ENCODE measurements around the gene ATP8A2.

The ATP8A2 gene

DNA sequence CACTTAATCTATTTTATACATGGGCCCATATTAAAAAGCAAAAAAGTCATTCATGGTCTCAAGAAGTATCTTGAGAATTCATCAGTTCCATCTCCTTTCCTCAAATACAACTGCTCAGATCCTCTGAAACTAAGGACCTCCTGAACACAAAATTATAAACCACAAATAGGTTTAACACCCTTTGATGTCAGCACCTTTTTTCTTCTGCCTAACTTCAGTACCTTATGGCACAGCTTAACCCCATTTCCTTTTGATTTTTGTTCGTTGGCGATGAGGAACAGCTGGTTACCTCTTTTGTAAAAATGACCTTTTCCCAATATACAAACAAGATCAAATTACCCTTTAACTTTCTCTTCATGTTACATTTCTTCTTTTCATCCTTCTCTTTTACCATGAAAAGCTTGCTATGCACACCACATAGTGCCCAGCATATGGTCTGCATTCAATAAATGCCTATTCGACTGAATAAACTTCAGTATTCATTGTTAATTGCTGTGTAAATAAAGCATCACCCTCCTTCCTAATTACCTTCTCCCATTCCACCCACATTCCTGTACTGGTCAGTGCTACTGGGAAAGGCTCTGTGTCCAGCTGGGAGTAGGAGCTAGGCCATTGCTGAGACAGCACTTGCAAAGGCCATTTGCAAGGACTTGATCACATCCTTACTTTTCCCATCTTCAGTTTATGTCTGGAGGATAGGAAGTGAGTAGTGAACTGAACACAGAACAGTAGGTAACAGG lies 362.1 kb downstream of the ATP8A2 start:
- no peak for DNase-seq

DNA sequence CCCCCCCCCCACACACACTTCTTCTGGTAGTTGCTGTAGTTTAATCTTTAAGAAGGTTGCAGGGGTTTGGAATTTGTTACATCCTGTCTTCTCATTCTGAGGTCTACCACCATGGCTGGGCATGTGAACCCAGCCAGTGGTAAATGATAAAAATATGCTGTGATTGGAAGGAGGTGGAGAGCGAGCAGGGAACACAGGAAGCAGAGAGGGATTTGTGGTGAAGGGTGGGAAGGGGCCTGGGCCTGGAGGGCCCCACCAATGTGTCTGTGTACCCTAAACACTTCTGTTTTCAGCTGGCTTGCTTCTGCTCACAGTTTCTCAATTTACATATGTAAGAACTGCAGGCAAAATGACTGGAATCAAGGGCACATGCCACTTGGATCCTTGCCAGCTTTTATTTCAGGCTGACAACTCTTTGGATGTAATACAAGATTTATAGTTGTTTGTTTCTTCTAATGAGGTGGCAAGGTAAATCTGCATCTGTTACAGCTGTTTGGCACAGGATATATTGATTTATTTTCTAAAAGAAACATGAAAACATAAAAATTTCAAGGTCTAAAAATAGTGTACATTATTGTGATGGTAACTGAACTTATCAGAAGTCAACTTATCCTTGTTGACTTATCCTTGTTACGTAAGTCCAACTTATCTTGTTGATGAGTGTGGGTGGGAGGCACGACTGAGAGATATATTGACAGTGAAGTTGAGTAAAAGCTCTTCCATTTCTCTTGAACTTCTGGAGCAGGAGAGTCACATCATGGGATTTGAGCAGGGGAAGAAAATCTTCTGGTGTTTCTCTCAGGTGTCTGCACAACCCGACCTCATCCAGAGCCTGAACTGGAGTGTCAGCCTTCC lies 366.8 kb downstream of the ATP8A2 start:
- no peak for DNase-seq

DNA sequence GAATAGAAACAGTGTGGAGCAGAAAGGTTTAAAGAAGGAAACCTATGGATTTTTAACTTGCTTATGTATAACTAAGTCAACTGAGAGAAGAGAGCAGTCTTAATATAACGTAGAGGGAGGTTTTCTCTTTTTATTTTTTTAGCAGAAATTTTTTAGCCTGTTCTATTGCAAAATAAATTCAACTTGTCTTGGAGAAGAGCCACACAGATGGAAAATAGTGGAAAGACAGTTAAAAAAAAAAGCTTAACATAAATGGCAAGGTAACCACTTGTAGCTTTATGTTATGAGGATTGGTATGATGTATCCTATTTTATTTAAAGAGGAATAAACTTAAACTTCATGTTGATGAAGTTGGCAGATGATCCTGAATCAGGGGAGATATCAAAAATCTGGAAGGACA lies 367.6 kb downstream of the ATP8A2 start:
- DNase-seq = no peak

DNA sequence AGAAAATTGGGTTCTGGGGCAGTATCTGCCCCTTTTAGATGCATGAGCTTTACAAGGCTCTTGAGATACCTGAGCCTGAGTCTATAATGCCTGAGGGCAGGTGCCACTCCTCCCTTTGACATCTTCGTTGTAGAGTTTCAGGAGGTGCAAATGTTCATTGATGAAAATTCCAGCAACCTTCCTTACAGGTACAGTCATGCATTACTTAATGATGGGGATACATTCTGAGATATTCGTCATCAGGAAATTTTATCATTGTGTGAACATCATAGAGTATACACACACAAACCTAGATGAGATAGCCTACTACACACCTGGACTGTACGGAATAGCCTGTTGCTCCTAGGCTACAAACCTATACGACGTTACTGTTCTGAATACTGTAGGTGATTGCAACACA lies 370.0 kb downstream of the ATP8A2 start:
- no peak for DNase-seq

DNA sequence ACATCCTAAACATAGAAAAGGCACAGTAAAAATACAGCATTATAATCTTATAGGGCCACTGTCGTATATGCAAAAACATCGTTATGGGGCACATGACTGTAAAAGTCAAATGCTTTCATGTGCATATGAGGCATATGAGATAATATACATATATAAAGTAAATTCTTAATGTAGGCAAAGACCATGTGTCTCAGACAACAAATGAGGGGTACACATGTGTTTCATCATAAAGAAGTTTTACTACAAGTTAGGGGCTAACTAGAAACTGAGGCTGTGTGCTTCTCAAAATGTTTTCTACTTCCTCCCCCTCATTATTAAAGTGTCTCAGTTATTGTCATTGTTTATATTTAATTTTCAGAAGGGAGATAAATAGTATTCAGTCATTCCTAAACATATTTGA lies 370.4 kb downstream of the ATP8A2 start:
- no peak for DNase-seq

DNA sequence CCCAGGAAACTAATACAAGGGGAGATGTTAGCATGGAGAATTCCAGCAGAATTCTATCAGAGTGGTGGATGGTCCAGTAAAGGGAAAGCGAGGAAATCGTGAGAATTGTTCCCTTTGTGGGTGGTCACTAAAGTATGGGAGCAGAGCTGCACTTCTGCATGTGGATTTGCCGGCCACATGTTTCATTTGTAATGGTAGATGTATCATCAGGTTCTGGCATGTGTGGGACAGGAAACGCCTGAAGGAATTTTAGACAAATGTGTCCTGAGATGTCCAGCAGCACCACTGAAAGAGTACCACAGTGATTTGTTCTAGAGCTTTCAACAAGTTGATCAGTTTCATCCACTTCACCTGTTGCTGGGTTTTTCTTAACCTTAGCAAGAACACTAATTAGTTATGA lies 371.6 kb downstream of the ATP8A2 start:
- no peak for DNase-seq

DNA sequence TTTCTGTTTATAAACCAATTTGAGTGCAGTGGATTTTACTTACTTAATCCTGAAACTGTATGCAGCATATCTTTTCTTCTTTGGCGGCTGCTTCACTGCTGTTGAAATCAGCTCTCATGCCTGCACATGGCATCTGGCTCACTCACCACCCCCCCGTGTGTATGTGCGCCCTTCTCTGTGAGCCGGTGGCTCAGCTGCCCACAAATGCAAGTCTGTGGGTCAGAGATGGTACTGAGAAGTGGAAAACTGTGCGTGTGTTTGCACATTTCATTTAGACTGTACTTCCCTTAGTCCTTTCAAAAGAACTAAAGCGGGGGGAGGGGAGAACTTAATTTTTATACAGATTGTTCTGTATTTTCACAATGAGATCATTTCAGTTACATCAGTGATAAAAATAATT lies 372.4 kb downstream of the ATP8A2 start:
- no peak for DNase-seq

DNA sequence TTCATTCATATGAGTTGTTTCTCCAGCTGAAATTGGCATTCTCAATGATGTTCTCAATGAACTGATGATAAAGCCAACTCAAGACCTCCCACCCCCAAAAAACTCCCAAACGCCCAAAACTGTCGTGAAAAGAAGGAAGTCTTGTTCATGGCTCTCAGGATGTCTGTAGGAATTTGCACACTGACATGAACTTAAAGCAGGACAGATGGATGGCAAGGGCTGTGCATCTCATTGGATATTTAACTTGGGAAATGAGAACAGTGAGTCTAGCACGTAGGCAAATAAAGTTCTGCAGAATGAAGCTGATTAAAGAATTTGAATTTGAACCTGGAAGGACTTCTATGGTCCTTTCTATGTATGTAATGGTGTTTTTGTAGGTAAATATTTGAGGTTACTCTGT lies 374.4 kb downstream of the ATP8A2 start:
- no peak for DNase-seq

DNA sequence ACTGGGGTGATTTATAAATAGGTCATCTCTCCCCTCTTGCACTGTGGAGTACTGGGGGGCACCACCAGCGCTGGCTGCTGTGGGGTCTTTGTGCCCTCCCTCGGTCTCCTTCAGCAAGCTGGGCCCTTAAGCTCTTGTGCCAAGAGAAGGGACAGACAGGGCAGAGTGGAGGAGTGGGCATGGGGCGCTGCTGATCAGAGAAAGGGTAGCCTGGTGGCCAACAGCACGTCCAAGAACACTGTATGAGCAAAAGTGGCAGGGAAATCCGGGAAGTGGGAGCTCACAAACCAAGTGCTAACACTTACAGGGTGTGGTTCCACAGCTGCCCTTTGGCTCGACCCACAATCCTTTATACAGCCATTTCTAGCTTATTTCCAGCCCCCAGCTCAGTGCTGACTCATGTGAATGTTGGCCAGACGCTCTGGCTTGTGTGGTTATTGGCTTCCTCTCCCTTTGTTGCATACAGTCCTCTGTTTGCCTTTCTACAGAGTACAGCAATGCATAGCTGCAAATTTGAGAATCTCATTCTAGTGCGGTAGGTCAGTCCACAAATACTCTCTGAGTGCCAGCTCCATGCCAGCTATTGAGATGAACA lies 381.3 kb downstream of the ATP8A2 start:
- no peak for DNase-seq

DNA sequence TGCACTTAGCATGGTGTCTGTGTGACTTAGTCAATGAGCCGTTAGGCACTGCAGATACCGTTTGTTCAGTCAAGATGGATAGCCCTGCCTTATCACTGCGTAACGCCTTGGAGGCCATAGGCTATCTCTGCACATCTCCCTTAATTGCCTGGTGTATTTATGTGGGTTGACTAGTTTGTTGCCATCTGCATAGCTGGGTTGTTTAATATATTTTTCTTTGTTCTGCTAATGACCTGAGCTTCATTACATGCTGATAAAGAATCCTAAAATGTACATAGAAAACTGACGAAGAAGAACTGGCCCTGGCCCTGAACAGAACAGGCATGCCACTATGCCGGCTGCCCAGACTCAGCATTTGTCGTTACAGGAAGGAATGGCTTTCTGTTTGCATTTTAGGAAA lies 382.2 kb downstream of the ATP8A2 start:
- no peak for DNase-seq

DNA sequence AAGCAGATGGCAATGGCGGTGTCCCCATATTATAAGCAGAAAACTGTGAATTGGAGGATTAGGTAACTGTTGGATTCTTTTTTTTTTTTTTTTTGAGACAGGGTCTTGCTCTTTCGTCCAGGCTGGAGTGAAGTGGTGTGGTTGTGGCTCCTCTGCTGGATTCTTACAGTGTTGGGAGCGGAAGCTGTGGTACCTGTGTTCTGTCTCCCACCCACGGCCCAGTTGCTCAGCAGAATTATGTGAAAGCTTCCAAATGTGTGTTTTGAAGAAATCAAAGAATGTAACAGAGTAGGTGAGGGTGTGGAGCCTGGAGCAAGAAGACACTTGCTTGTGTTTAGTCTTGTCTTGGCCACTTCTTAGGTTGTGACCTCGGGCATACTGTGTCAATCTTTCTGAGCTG lies 384.5 kb downstream of the ATP8A2 start:
- no peak for DNase-seq

DNA sequence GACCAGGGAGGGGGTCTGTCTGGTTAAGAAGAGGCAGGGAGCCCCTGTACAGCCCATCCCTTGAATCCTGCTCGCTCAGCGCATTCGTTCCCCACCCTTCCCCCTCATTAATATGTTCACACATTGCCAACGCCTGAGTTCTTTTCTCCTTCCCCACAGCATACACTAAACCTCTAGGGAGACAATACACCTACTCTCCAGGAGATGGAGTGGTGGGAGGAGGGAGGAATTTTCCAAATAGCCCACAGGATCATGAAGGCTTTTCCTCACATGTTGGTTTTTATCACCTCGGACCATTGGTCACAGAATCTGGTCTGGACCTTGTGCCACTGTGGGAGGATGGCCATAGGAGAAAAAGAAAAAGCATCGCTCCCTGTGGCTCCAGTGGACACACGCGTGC lies 385.1 kb downstream of the ATP8A2 start:
- DNase-seq = no peak

DNA sequence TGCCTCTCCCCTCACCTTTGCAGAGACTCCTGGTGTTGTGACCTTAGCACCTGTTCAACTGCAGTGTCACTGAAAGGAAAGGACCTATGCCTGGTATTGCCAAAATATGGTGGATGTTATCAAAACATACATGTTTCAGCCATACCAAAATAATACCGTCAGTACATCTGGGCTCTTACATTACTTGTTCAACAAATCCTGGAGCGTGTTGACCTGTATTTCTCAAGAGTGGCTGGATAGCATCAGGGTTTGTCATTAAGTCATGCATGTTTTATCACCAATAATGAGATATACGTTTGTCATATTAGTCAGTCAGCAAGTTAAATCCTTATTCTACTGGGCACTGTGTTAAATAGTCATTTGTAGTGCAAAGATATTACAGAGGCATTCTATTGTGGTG lies 389.3 kb downstream of the ATP8A2 start:
- no peak for DNase-seq

DNA sequence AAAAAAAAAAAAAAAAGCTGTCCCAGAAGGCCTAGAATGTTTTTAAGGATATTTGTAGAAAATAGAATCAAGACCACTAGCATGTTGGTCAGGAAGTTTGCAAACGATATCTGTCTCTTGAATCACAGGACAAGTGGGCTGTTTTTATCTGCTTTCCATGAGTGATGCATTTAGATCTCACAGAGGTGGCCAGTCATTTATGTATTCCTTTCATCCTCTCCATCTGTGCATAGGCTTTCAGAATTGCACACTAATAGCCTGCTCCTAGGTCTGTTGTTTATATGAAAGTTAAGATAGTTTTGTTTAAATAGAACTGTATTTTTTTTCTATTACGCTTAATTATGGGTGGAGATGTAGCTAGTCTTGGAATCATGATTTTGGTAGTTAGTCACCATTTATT lies 390.5 kb downstream of the ATP8A2 start:
- no peak for DNase-seq

DNA sequence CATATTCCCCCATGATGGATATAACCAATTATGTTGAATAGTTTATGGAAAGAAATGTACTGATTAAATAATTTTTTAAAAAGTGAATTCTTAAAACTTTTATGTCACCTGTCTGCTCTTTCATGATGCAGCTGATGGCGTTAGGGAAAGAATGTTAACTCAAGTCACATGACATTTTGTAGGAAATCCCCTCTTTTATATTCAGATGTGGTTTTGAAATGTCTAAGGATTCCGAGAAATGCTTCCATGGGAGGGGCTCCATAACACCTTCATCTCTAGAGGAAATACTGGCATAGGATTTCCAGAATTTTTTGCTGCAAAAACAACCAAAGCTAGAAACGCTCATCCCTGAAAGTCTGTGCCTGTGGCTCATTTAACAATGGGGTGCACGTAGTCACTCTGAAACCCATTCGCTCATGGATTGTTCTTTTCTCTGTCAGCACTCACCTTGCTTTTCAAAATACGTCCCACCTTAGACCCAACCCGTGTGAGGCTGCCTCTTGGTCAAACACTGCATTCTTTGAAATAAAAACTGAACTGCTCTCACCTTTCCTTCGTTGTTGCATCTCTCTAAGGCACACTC lies 391.1 kb downstream of the ATP8A2 start:
- peak; percentile 12 for DNase-seq

DNA sequence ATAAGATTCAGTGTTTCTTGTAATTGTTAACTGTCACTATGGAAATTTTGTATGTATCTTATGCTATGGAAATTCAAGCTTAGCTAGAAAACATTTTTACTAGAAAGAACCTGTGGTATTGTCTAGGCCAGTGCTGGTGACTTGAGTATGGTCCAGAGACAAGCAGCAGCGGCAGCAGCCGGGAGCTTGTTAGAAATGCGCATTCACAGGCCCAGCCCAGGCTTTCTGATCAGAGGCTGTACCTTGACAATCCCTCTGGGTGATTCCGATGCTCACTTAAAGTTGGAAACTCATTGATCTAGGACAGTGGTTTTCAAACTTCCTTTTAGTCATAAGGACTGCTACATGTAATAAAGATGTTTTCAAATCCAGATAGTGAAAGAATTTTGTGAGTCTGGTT lies 392.6 kb downstream of the ATP8A2 start:
- no peak for DNase-seq

DNA sequence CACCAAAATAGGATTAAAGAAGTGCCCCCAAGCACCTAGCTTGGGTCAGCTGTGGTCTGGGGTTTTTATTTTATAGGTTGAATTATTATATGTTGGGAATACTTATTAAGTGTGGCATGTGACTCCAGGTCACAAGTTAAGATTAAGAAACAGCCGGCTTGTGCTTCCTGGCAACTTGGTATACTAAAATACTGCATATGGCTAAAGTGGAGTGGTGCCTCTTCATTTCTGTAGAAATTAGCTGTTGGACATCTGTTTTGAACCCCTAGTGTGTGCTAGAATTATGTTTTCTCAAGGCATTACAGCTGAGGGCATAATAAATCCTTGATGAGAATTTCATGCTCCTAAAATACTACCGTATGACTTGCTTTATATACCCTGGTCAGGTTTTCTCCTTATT lies 393.5 kb downstream of the ATP8A2 start:
- DNase-seq = no peak

DNA sequence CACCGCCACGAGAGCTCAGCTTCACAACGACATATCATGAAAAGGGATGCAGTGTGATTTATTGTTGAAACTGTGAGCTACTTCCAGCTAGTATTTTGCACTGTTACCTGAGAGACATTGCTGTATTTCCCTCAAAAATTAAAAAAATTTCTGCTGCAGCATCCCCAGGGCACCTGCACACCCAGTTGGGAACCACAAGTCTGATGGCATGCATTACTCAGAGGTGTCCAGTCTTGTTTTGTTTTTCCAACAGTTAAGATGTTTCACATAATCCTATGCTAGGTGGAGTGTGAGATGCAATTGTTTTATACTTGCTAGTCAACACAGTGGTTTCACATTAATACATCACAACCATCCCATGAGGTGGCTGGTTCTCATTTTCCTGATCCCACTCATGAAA lies 394.8 kb downstream of the ATP8A2 start:
- no peak for DNase-seq

DNA sequence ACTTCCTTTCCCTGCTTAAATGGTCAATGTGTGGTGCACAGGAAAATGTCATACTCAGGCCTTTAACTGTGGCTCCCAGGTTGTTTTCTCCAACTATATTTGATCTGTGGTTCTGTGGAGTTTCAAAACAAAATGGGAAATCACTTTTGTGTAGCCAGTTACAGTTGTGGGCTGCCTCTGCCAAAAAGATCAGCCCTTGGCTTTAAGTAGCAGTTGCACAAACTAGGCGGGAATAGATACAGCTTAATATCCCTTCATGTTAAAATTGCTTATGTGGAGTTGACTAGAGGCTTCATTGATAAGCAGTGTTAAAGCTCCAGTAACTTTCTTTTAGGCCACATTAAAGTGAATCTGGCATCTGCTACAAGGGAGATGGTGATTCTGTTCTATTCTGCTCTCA lies 395.2 kb downstream of the ATP8A2 start:
- DNase-seq = no peak

DNA sequence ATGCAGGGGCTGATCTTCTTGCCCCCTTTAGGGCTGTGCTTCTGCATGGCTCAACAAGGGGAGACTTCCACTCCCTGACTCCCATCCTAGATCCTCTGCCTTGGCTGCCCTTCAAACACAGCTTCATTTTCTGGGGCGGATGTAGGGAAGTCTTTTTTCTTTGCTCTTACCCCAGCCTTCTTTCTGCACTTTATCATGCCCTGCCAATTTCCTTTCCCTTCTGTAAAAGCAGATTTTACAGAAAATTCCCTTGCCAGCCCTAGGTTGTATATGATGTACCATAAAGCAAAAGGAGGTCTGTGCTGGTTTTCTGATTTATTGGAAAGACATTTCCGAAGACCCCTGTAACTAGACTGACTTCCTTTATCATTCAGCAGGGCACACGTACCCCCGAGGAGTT lies 396.6 kb downstream of the ATP8A2 start:
- no peak for DNase-seq

DNA sequence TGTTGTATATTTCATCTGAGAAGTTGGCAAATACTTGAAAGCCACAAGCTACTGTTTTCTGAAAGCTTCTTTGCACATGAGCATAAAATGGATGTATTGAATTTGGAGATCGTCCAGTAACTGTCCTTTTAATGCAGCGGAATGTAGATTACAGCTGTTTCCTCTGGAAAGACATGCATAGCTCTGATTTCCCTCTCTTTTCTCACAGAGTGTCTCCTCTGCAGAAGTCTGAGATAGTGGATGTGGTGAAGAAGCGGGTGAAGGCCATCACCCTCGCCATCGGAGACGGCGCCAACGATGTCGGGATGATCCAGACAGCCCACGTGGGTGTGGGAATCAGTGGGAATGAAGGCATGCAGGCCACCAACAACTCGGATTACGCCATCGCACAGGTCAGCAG lies 397.1 kb downstream of the ATP8A2 start:
- no peak for DNase-seq

DNA sequence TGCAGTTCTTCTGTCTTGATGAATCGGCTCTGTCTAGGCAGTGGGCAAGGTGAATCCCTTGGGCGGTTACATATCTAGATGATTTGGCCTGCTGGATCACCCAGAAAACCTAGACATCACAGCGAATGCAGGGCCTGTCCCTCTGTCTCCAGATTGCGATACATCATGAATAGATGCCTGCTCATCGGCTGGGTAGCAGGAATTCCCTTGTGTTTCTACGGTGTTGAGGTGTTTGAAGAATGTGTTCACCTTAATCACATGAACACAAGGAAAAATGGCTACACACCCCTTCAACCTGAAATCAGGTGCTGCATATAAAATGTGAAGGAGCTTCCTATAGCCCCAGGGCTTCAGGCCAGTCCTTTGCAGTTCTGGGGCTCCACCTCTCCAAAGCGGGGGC lies 398.8 kb downstream of the ATP8A2 start:
- no peak for DNase-seq

DNA sequence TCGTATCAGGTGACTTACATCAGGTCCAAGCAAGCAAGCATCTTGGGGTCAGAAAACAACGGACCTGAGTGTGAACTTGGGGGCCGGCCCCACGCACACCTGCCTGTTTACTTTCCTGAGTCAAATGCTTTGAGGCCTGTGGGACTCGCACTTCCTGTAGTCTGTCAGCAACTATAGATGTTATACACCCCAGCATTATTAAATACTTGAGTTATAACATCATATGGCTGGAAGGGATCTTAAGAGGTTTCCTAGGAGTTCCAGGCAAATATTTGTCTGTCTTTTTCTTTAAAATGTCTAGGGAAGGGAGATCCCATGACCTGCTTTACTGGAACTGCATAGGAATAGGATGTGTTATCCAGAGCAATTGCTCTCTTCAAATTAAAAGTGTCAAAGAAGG lies 399.4 kb downstream of the ATP8A2 start:
- DNase-seq = no peak
